Right lobe of liver (tissue), 6 donors: ENCODE data around the gene ARX. TPM values are rescaled to one million over a fixed set of nuclear protein-coding genes. Genes with fewer than 3 reads are reported as not detected.

Experiments
- ATAC-seq, 4 donors: fragments of 200-7000 bp; cut with Tn5 transposase; one replicate each; pipeline ENCODE4 v1.9.1; 2020; ENCODE audit warnings: mild to moderate bottlenecking in 4 of 4, moderate library complexity in 4 of 4
- DNase-seq, 3 donors: peaks; one replicate each; pipeline ENCODE4 v3.0.0-alpha.2; 2020
- H3K27ac ChIP-seq, 3 donors: fragments of 200-600 bp; one replicate each; pipeline ENCODE4 v1.8.0; 2022
- H3K27me3 ChIP-seq, 2 donors: fragments of 200-600 bp; one replicate each; pipeline ENCODE4 v1.8.0; 2022
- H3K36me3 ChIP-seq, 4 donors: fragments of 200-600 bp; sonication (generic) in 1 of 4; one replicate each; pipeline versions ENCODE4 v1.5.1 to v1.8.0; 2017 to 2022; ENCODE audit warnings: control low read depth in 1 of 4
- H3K4me1 ChIP-seq, 4 donors: fragments of 200-600 bp; sonication (generic) in 1 of 4; one replicate each; pipeline versions ENCODE4 v1.5.1 to v1.8.0; 2017 to 2022; ENCODE audit warnings: control low read depth in 1 of 4
- H3K4me3 ChIP-seq, 3 donors: fragments of 200-600 bp; one replicate each; pipeline ENCODE4 v1.8.0; 2022
- H3K9me3 ChIP-seq, 4 donors: fragments of 200-600 bp; sonication (generic) in 1 of 4; one replicate each; pipeline versions ENCODE4 v1.5.1 to v1.8.0; 2017 to 2022; ENCODE audit warnings: control low read depth in 1 of 4
- POLR2A ChIP-seq: fragments of 450-650 bp; IDR thresholded peaks from one replicate; pipeline ENCODE4 v1.6.1; 2017; ENCODE audit warnings: antibody characterized with exemption, mild to moderate bottlenecking
- WGBS: methylation state at CpG from one replicate; pipeline ENCODE4 v1.1.6; 2018; ENCODE audit warnings: low coverage, low lambda C conversion rate; ENCODE audit not compliant: insufficient coverage; ENCODE audit errors: missing lambda C conversion rate; 5-methylcytosine and 5-hydroxymethylcytosine counted together
- intact Hi-C, 2 donors: fragments of 100-400 bp; cut with DNase I; formaldehyde crosslinking; loops; one replicate each; pipeline versions ENCODE4 v1.11.2 to v1.14.1; 2022
- total RNA-seq, 6 experiments: library from RNA; depleted of rRNA in 2 of 6; stranded (reverse); fragments of >200 nt in 2 of 6; fragmentation: NEBNext Ultra II Directional in 3 of 6; extraction: Animal tissue kit (Norgen Biotek cat#: 25700) in 3 of 6; gene quantifications; one replicate each; pipeline versions ENCODE4 v1.1.0 to v1.2.4, GENCODE V29; 2016 to 2023
- TF ChIP-seq, protein P1 (sequence below), 4 donors: fragments of 200-600 bp in 3 of 4; fragments of 450-650 bp in 1 of 4; IDR thresholded peaks; one replicate each; pipeline versions ENCODE4 v1.5.1 to v1.8.0; 2016 to 2022; ENCODE audit warnings: antibody characterized with exemption in 4 of 4, mild to moderate bottlenecking in 2 of 4
- donor health status: DM: no; HTN: yes; CAD: no.
- donor health status: DM: no; HTN: no; CAD: no.
- donor health status: DM: no; HTN: no; CAD: no.
- donor health status: DM: no; HTN: yes; CAD: no.
- donor health status: DM: no; HTN: yes; CAD: no.

Gene ARX
- total RNA-seq, 6 experiments from 2014 or later = not detected

DNA sequence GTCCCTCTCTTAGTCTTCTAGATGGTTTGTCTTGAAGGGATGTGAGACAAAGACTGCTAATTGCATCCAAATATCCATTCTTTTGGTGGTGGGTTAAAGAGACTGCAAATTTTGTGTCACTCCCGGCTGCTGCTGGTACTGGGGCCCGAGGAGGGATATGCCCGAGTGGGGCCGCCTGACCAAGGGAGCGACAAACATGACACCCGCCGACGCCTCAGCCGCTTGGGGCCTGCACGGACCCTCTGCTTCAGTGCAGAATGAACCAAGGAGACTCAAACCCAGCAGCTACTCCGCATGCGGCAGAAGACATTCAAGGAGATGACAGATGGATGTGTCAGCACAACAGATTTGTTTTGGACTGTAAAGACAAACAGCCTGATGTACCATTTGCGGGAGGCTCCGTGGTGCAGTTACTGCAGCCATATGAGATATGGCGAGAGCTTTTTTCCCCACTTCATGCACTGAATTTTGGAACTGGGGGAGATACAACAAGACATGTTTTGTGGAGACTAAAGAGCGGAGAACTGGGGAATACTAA, 13.6 kb upstream of the ARX start:
- DNase-seq (no peak), ATAC-seq (no peak)
- Histone ChIP-seq H3K9me3 (no peaks in the 10 kb centered on the region), H3K36me3 (no peaks in the 10 kb centered on the region), H3K27me3 (peaks cover 0 to 6% of the 10 kb centered on the region in 2 donors), H3K27ac (no peak overlapping the region), H3K4me3 (no peak overlapping the region), H3K4me1 (no peaks in the 10 kb centered on the region)
- 64% methylated on average over 7 of the region's 16 CpGs for WGBS
- TF ChIP-seq POLR2A = no peak
- TF ChIP-seq, protein P1, sequence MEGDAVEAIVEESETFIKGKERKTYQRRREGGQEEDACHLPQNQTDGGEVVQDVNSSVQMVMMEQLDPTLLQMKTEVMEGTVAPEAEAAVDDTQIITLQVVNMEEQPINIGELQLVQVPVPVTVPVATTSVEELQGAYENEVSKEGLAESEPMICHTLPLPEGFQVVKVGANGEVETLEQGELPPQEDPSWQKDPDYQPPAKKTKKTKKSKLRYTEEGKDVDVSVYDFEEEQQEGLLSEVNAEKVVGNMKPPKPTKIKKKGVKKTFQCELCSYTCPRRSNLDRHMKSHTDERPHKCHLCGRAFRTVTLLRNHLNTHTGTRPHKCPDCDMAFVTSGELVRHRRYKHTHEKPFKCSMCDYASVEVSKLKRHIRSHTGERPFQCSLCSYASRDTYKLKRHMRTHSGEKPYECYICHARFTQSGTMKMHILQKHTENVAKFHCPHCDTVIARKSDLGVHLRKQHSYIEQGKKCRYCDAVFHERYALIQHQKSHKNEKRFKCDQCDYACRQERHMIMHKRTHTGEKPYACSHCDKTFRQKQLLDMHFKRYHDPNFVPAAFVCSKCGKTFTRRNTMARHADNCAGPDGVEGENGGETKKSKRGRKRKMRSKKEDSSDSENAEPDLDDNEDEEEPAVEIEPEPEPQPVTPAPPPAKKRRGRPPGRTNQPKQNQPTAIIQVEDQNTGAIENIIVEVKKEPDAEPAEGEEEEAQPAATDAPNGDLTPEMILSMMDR (IDR thresholded peaks at IDR 0.05) = no peak
- intact Hi-C loops = no loop called here

GRCh38 chrX:25028726-25029125, 13.0 kb upstream of the ARX start:
- H3K9me3 ChIP-seq = no peaks in the 10 kb centered on the region
- no peaks in the 10 kb centered on the region for H3K4me1 ChIP-seq
- H3K27ac ChIP-seq = no peak overlapping the region
- DNase-seq = no peak
- peaks cover 0 to 6% of the 10 kb centered on the region in 2 donors for H3K27me3 ChIP-seq
- no peaks in the 10 kb centered on the region for H3K36me3 ChIP-seq
- no peak for ATAC-seq
- H3K4me3 ChIP-seq = no peak overlapping the region
- intact Hi-C loops = no loop called here
- WGBS = 76% methylated on average over 6 of the region's 7 CpGs
- TF ChIP-seq POLR2A = no peak
- TF ChIP-seq, protein P1 (IDR thresholded peaks at IDR 0.05) = no peak

GRCh38 chrX:25026576-25026975, 10.8 kb upstream of the ARX start:
- TF ChIP-seq, protein P1 (IDR thresholded peaks at IDR 0.05) = no peak
- TF ChIP-seq POLR2A = no peak
- Histone ChIP-seq H3K9me3 (no peaks in the 10 kb centered on the region), H3K27ac (no peak overlapping the region), H3K27me3 (peaks cover 0 to 16% of the 10 kb centered on the region in 2 donors), H3K36me3 (no peaks in the 10 kb centered on the region), H3K4me1 (no peaks in the 10 kb centered on the region), H3K4me3 (no peak overlapping the region)
- ATAC-seq = no peak
- WGBS = 22% methylated on average over 6 of the region's 6 CpGs
- intact Hi-C loops = no loop called here
- DNase-seq = no peak

DNA sequence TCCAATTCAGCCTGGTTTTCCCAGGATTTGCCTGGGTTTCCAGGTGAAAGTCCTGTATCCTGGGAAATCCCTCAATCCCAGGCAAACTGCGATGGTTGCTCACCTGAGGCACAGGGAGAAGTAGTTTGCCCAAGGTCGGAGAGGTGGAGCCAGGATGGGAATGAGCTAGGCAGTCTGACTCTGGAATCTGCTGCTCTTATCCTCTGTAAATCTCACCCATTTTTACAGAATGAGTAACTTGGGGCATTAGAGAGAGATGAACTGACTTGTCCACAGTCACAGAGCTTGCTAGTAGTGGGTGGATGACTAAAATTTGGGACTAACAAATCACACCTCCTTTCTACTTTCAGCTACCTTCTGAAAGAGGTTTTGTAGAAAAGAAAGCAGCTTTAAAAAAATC, 9.8 kb upstream of the ARX start:
- no peak for DNase-seq
- no CpG with 5 or more reads among the region's 2 CpGs for WGBS

More for the DNA sequence above, 9.8 kb upstream of the ARX start:
- Histone ChIP-seq H3K9me3 (no peaks in the 10 kb centered on the region), H3K4me1 (no peaks in the 10 kb centered on the region), H3K27ac (no peak overlapping the region), H3K4me3 (no peak overlapping the region), H3K27me3 (peaks cover 0 to 22% of the 10 kb centered on the region in 2 donors), H3K36me3 (no peaks in the 10 kb centered on the region)
- TF ChIP-seq, protein P1 (IDR thresholded peaks at IDR 0.05) = no peak
- TF ChIP-seq POLR2A = no peak
- no peak for ATAC-seq
- intact Hi-C loops = no loop called here
